ENCODE results near the gene PTPRD.

Gene PTPRD

DNA sequence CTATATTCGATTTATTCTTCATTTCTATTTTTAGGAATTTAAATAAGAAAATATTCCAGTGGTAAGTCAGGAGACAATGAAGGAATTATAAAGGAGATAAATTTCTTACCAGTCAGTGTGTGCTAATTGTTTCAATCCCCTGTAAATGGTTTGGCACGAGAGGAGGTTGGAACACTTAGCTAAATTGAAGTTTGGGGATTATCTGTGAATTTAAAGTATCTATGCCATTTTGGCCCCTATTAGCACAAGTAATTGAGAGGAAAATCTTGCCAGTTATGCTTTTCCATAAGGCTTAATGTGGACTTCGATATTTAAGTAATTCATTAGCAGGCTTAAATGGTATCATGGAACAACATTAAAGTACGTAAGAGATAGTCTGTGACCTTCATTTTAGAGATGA lies 860.8 kb downstream of the PTPRD start:
- no peak overlapping the region for H3K4me3 ChIP-seq (ENCODE audit: low read depth, low read length)
- TF ChIP-seq, protein P1, sequence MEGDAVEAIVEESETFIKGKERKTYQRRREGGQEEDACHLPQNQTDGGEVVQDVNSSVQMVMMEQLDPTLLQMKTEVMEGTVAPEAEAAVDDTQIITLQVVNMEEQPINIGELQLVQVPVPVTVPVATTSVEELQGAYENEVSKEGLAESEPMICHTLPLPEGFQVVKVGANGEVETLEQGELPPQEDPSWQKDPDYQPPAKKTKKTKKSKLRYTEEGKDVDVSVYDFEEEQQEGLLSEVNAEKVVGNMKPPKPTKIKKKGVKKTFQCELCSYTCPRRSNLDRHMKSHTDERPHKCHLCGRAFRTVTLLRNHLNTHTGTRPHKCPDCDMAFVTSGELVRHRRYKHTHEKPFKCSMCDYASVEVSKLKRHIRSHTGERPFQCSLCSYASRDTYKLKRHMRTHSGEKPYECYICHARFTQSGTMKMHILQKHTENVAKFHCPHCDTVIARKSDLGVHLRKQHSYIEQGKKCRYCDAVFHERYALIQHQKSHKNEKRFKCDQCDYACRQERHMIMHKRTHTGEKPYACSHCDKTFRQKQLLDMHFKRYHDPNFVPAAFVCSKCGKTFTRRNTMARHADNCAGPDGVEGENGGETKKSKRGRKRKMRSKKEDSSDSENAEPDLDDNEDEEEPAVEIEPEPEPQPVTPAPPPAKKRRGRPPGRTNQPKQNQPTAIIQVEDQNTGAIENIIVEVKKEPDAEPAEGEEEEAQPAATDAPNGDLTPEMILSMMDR (IDR thresholded peaks at IDR 0.05; ENCODE audit: low read depth, low read length): no peak

DNA sequence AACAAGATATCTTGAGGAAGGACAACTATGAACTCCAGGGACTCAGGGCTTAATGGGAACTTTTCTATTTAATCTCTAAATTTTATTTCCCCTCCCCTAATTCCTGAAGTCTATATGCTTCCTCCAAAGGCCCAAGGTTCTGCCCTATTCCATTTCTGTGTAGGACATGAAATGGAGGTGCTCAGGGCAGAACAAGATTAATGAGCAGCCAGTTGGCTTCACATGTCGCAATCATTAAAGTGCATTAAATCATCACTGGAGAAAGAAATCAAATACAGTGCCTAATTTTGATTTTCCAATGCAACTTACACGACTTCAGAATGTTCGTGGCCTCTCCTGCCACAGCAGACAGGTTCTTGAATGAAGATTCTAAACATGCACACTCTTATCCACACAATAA lies 862.1 kb downstream of the PTPRD start:
- TF ChIP-seq, protein P1 (IDR thresholded peaks at IDR 0.05; ENCODE audit: low read depth, low read length): no peak
- no peak overlapping the region for H3K4me3 ChIP-seq (ENCODE audit: low read depth, low read length)

DNA sequence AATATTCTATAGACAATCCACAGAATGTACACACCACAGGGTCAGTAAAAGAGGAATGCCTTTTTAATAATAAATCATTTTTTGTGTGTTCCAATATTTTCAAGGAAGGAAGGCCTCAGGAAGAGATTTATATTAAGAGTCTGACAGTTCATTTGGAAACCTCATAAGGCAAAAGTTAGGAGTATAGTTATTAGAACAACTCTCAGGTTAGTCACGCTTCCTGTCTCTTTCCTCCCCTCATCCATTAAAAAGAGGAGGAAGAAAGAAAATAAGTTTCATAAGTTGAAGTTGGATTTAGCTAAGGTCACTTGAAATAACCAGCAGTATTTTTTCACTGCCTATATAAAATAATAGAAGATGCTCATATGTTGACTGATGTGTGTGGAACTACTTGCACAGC lies 863.2 kb downstream of the PTPRD start:
- TF ChIP-seq, protein P1 (IDR thresholded peaks at IDR 0.05; ENCODE audit: low read depth, low read length): no peak

DNA sequence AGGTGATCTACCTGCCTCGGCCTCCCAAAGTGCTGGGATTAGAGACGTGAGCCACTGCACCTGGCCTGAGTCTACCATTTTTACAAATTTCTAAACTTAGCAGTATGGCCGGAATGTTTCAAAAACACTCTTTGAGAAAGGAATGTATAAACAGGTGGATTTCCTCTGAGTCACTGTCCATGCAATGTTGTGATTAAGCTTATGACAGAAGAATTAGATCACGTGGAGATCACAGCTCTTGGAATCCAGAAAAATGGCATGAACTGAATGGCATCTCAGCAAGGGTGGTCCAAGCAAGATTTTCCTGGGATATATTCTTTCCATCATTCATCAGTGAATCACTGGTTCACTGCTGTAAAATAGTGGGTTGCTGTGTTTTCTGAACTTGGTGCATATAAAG lies 865.0 kb downstream of the PTPRD start:
- TF ChIP-seq, protein P1 (IDR thresholded peaks at IDR 0.05; ENCODE audit: low read depth, low read length): no peak
- no peak overlapping the region for H3K4me3 ChIP-seq (ENCODE audit: low read depth, low read length)

More for the DNA sequence above, 863.2 kb downstream of the PTPRD start:
- H3K4me3 ChIP-seq (ENCODE audit: low read depth, low read length): no peak overlapping the region

DNA sequence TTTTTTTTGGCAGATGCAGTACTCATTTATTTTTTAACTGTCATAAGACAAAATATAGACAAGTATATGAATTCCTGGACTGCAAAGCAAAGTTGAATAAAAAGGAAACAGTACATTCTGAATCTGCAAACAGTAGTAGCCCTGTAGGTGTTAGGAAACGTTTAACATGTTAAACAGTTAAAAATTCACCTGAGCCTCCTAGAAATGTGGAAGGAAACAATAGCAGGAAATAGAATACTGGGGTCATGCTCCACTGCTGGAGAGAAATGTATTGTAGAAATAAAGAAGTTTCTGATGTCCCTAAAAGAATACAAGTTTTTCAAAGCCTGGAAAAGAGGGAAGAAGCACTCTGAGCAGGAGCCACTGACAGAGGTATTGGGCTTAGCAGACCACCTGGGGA lies 866.0 kb downstream of the PTPRD start:
- TF ChIP-seq, protein P1 (IDR thresholded peaks at IDR 0.05; ENCODE audit: low read depth, low read length): no peak
- no peak overlapping the region for H3K4me3 ChIP-seq (ENCODE audit: low read depth, low read length)

DNA sequence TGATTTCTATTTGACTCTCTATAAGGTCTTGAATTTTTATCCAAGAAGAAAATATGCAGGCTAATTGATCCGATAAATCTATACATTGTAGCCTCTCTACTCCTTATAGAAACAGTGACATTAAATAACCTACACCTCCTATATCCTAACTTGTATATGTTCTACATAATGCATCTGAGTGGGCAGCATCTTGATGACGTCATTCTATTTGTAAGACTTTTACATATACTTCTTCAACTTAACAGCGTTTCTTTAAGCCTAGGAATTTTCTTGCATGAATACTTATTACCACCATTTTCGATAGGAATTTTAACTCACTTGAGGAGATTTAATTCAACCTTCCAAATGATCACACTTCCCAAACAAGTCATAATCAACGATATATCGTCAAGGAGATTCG lies 869.0 kb downstream of the PTPRD start:
- TF ChIP-seq, protein P1 (IDR thresholded peaks at IDR 0.05; ENCODE audit: low read depth, low read length): no peak
- no peak overlapping the region for H3K4me3 ChIP-seq (ENCODE audit: low read depth, low read length)

DNA sequence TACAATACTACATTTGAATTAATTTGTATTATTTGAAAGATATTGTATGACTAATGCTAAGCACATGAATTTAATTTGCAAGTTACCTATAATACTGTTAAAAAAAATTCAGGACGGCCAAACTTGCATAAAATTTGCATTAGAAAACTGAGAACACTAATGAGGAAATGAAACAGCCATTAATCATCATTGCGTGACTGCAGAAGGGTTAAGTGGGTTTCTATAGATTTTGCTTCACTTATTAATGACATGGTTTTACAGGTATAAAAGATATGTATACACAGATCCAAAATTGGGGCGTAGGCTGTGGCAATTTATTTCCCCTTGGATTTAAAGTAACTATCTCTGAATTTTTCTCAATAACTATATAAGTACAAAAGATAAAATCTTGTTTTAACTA lies 882.6 kb downstream of the PTPRD start:
- TF ChIP-seq, protein P1 (IDR thresholded peaks at IDR 0.05; ENCODE audit: low read depth, low read length): no peak
- no peak overlapping the region for H3K4me3 ChIP-seq (ENCODE audit: low read depth, low read length)
